HL-60 (cell line): ENCODE measurements around the gene NFATC4.

Experiments
- DNase-seq, 2 experiments: peaks; one replicate each; pipeline ENCODE4 v3.0.0-alpha.2; 2010 to 2020; ENCODE audit warnings: low read depth in 1 of 2, low spot score in 1 of 2
- H3K27ac ChIP-seq: fragments of 250-450 bp; sonication (Bioruptor Pico); replicated peaks from 2 replicates; pipeline ENCODE4 v1.5.1; 2020; ENCODE audit warnings: mild to moderate bottlenecking, moderate library complexity
- H3K27me3 ChIP-seq: fragments of 250-450 bp; sonication (Bioruptor Pico); 2 replicates; pipeline ENCODE4 v1.5.1; 2021; ENCODE audit warnings: mild to moderate bottlenecking, moderate library complexity; ENCODE audit not compliant: insufficient read depth, poor library complexity, severe bottlenecking
- H3K4me3 ChIP-seq: replicated peaks from 2 replicates; pipeline ENCODE4 v1.5.1; 2011; ENCODE audit warnings: mild to moderate bottlenecking, control low read depth, low read length; ENCODE audit not compliant: insufficient read depth
- CTCF ChIP-seq: IDR thresholded peaks from one replicate; pipeline ENCODE4 v1.5.1; 2011; ENCODE audit warnings: low read length, control low read depth, inconsistent platforms; ENCODE audit not compliant: insufficient read depth
- GABPA ChIP-seq: IDR thresholded peaks from 2 replicates; pipeline ENCODE4 v1.6.1; 2012; ENCODE audit warnings: low read depth
- POLR2AphosphoS5 ChIP-seq: IDR thresholded peaks from 2 replicates; pipeline ENCODE4 v1.6.1; 2012; ENCODE audit warnings: low read depth
- REST ChIP-seq: IDR thresholded peaks from 2 replicates; pipeline ENCODE4 v1.6.1; 2012; ENCODE audit warnings: low read depth; ENCODE audit not compliant: insufficient replicate concordance
- SPI1 ChIP-seq: IDR thresholded peaks from 2 replicates; pipeline ENCODE4 v1.6.1; 2012; ENCODE audit warnings: low read depth, mild to moderate bottlenecking, borderline replicate concordance
- long read RNA-seq: library from polyadenylated mRNA; unstranded; transcript quantifications from one replicate; pipeline ENCODE4 v2.0.0, GENCODE V29; 2020

The NFATC4 gene
- long read RNA-seq, result 0 reads

- no peak within 1 kb of the TSS for H3K4me3 ChIP-seq
- peaks cover 34% of the 10 kb centered on the region for H3K27me3 ChIP-seq
- no peak for DNase-seq
- H3K27ac ChIP-seq, result no peak within 1 kb of the TSS
- TF ChIP-seq CTCF, result no peak
- no peak for TF ChIP-seq SPI1
- TF ChIP-seq REST, result no peak
- TF ChIP-seq GABPA, result no peak
- TF ChIP-seq POLR2AphosphoS5, result no peak
These were observed at the start of gene NFATC4 for GRCh38 chr14:24367514-24368211. Gene NFATC4 (plus strand): TSS chr14:24368184. CDS start chr14:24368341, 157 bp downstream.

GRCh38 chr14:24321212-24321975, 46.6 kb upstream of the NFATC4 start:
- no peak for DNase-seq
- TF ChIP-seq REST, result no peak
- TF ChIP-seq GABPA, result no peak
- TF ChIP-seq POLR2AphosphoS5, result no peak
- no peak for TF ChIP-seq SPI1
- TF ChIP-seq CTCF, result no peak

GRCh38 chr14:24322672-24323071, 45.3 kb upstream of the NFATC4 start:
- TF ChIP-seq POLR2AphosphoS5, result no peak
- TF ChIP-seq GABPA, result no peak
- TF ChIP-seq REST, result no peak
- TF ChIP-seq CTCF, result no peak
- TF ChIP-seq SPI1, result no peak
- DNase-seq, result no peak
- no peak overlapping the region for H3K4me3 ChIP-seq
- H3K27ac ChIP-seq, result no peak overlapping the region
- no peaks in the 10 kb centered on the region for H3K27me3 ChIP-seq

More at GRCh38 chr14:24321212-24321975, 46.6 kb upstream of the NFATC4 start:
- Histone ChIP-seq H3K27me3 (no peaks in the 10 kb centered on the region), H3K4me3 (no peak overlapping the region), H3K27ac (no peak overlapping the region)
